Measurements from ENCODE around the gene ZNF609.
A peak's percentile ranks its signal among the peaks of the same experiment; 100 is the strongest.
"Not testable (repeated sequence)": the region's sequence is repeated elsewhere in the genome, so short reads cannot be mapped to it uniquely, and the experiment has no call there.

The ZNF609 gene

DNA sequence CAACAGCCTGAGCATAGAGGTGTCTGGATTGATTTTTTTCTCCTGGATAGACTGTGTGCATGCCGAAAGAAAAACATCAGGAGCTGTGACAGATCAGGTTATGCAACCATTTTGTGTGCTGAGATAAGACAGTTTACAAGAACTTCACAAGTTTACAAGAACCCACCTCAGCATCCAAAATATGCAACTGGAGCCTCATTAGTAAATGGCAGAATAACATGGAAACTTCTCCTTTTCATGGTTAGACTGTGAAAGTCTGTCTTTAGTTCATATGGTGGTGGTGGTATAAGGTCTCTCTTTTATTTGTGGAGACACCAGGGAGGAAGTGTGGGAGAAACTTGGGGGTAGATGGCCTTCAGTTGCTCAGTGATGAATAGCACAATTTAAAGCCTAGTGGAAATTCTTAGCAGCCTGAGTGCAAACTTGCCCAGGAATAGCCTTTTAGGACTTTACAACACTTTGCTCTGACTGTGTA lies 3.7 kb upstream of the ZNF609 start:
- DNase-seq: no peak

- DNase-seq: no peak
These were observed 1.2 kb upstream of the ZNF609 start for GRCh38 chr15:64459066-64459781.

- peak; percentile 48 for DNase-seq
These were observed 644 bp downstream of the ZNF609 start for GRCh38 chr15:64460724-64461720.

DNA sequence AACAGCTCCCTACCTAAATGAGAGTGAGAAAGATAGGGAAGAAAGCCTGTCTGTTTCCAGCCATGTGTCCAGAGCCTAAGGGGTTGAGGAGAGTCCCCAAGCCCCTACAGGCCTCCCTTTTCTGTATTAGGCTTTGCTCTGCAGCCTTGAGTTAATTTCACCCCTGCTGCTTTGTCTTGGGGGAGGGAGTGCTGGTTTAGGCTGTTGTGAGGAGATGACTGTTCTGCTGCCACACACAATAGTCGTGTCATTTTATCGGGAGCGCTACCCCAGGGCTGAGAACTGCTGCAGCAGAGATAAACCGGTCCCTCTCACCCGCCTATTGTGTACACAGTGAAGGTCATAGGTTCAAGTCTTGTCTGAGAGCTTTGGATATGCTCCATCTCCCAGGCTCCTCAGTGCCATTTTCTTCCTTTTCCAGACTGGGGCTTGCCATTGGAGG lies 1.4 kb downstream of the ZNF609 start:
- DNase-seq: peak; percentile 25

DNA sequence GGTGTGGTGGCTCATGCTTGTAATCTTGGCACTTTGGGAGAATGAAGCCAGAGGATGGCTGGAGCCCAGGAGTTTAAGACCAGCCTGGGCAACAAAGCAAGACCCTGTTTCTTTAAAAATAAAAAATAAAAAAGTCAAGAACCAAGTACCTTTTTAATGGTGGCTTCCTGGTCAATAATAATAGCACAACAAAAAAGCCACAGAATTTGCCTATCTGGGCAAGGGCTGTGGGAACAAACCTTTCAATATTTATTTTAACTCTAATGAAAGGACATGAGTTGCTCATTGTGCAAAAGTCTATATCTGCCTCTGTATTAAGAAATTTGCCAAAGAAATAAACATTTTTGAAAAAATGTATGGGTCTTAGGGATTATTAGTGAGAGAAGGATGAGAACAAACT lies 2.1 kb downstream of the ZNF609 start:
- no peak for DNase-seq

DNA sequence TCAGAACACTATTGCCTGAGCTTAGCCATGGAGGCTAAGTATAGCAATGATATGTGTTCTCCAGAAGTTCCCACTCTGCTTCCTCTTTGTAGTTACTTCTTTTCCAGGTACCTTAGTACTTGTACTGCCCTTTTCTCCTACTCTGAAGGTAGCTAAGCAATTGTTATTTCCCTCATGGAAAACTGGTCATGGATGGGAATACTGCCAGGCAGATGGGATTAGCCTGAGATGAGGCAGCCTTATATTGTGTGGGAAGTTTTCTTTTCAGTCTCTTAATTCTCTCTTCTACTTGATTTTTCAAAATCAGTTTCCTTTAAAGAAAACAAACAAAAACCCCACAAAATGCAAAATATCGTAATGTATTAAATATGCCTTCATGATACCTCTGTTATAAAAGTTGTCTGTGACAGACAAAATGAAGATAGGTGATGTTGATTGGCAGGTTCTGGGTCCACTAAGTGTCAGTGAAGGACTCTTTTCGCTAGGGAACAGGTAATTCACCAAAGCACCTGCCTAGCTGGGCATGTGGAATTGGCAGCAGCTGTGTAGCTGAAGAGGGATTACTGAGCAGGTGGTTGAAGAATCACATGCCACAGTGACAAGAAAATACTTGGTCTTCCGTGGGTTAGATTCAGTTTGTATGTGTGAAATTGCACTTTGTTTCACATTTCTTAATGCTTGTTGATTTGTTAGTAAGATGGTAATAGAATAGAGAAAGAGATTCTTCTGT lies 4.1 kb downstream of the ZNF609 start:
- no peak for DNase-seq

DNA sequence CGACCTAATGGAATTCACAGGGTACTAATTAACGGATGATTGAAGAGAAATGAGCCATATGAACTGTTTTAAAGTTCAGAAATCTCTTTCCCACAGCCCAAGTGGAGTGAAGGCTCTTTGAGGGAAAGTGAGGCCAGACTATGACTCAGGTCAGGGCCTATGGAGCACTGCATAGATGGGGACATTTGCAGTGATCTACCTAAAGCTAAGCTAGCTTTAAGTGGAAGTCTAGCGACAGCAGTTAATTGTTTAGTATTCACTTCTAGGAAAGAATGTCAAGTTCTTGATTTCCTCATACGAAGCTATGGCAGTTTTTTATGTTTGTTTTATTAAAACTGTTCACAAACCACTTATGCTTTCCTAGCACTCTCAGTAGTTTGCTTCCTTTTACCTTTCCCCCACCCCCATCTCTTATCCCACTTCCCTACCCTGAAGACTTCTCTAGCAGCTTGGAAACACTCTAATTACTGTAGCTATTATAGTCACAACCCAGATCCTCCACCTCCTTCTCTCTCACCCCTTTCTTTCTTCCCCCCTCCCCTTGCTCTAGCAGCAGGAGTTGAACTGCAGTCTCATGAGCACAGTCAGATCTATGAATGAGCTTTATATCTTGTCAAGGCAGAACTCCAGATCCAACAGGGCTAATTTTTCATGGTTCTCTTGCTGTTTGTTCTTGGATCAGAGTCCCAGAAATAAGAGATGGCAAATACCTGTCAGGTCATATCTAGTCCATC lies 6.2 kb downstream of the ZNF609 start:
- DNase-seq: no peak

DNA sequence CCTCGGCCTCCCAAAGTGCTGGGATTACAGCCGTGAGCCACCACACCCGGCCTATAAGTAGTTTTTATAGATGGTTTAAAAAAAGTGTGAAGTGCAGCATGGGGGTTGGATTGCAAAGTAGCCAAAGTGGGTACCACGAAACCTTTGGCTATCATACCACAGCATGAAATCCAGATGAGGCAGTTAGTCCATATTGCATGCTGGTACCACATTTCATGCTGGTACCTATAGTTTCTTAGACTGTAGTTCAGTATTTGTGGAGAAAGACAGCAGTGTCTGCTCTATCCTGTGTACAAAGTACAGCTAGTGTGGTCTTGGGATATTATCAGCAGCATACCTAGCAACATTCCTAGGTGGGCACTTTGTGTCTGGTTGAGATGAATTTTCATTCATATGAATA lies 11.8 kb downstream of the ZNF609 start:
- no peak for DNase-seq

- DNase-seq: no peak
These were observed 14.5 kb downstream of the ZNF609 start for GRCh38 chr15:64474846-64475245.

DNA sequence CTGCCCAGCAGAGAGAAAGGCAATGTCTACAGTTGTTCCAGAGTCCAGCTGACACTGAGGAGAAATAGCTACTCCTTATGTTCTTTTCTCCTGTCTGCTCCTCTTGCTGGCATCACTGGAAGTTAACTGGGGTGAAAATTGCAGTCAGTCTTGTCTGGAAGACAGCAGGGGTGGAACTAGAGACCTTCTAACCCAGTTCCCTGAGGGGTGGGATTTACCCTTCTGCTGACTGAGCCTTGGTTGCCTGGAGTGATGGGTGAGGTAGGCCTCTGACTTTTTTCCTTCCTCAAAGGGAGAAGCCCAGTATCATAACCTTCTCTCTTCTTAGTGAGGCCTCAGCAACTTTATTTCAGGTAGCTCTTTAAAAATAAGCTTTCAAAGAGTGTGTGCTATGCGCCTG lies 16.2 kb downstream of the ZNF609 start:
- DNase-seq: no peak

DNA sequence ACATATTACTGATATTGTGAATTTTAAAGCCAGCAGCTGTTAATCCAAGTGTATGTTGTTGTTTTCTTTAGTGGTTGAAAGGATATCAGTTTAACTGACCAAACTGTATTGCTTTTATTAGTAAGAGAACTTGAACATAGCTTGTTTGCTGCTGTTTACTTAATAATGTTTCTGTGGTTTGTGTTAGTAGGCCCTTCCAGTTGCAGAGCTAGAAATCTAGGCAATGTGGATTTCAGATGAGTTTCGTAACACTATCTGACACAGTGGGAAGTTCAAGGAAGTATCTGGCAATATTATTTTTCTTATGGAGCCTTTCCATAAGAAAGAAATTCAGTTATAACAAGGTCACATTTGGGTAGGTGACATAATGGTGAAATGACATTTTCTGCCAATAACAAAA lies 18.5 kb downstream of the ZNF609 start:
- DNase-seq: no peak

GRCh38 chr15:64480891-64481290 lies 20.5 kb downstream of the ZNF609 start:
- DNase-seq: no peak

DNA sequence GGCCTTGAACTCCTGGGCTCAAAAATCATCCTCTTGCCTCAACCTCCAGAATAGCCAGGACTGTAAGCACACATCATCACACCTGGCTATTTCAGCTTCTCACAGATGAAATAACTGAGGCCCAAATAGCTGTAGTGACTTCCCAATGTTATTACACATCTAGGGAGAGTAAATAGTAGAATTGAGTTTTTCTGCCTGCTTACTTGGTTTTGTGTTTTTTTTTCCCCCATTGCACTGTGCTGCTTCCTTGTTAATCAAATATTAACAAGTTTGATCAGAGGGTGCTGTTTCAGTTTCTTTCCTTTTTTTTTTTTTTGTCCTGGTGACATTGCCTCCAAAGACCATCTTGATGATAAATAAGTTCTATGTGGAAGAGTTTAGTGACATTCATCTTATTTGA lies 23.4 kb downstream of the ZNF609 start:
- DNase-seq: no peak

DNA sequence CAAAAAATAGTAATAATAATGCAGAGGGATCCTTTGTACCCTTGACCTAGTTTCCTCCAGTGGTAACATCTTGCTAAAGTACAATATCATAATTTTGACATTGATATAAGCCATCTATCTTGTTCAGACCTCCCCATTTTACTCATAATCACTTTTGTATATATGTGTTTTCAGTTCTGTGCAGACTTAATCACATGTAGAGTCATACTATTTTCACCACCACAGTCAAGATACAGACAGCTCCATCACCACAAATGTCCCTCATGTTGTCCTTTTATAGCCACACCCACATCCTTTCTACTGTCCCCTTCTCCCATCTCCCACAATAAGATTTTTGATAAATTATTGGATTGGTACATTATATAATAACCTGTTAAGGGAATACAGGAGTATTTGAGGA lies 25.4 kb downstream of the ZNF609 start:
- DNase-seq: no peak

GRCh38 chr15:64490598-64491259 lies 30.4 kb downstream of the ZNF609 start:
- no peak for DNase-seq

DNA sequence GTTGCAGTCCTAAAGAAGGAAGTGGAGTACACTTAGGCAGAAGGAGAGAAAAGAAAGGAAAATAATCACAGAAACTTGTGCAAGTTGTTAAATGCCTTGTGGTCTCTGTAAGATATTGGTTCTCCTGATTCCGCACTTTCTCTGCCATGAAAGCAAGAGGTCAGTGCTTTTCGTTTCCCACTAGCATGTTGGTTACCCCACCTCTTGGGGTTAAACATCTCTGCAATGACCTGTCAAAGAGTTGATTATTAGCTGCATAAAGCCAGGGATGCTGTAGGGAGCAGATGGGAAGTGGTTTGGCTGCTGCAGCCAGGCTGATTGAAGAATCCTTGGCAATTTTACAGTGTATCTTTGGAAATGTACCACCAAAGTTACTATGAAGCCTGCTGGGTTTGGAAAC lies 33.3 kb downstream of the ZNF609 start:
- DNase-seq: no peak

- not testable (repeated sequence) for DNase-seq
These were observed 35.6 kb downstream of the ZNF609 start for GRCh38 chr15:64495968-64496367.

DNA sequence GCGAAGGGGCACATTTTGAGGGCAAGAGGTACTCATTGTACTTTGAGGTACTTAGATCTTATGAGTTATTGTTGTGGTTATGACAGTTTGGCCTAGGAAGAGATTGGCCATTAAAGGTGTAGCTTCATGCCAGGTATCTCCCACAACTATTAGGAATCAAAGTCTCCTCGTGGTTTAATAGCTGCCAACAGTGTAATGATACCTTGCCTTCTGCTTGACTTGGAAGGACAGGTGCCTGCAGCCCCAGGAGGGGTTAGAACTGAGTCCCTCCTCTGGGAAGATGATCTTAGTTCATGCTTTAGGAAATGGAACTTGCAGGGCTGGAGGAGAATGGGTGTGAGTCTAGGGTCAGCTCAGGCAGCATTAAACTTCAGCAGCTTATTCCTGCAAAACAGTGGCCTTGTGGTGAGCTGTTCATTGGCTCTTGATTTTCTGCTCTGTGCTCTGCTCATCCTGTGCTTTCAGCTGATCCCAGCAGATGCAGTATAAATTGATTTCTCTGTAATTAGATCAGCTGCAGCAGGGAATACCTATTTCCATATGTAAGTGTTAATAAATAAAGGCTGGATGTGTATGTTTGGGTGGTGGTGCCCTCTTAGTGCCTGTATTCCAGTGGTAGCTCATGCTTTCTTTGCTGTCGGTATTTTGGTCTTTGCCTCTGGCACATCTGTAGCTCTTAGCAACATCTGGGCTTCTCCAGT lies 40.5 kb downstream of the ZNF609 start:
- DNase-seq: no peak

GRCh38 chr15:64501396-64501715 lies 41.0 kb downstream of the ZNF609 start:
- DNase-seq: no peak

DNA sequence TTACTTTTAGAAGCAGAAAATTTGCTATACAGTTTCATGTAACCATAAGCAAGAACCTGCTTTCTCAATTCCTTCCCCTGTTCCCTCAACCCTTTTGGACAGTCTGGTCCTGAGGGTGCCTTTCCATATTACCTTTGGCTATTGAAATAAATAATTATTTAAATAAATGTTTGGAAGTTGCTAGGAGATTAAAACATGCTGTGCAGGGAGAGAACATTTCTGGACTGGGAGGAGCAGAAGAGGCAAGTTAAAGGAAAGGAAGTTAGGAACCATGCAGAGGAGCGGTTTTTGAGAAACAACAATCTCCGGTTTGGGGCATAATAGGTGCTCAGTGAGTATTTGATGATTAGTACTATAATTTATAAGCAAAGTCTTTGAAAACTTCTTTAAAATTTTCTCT lies 41.8 kb downstream of the ZNF609 start:
- no peak for DNase-seq

- no peak for DNase-seq
These were observed 42.2 kb downstream of the ZNF609 start for GRCh38 chr15:64502551-64502950.
